Measurements from ENCODE around the gene PGAP3. TPM values are rescaled to one million over a fixed set of nuclear protein-coding genes. Genes with fewer than 3 reads are reported as not detected.

PGAP3 gene
- total and polyA plus RNA-seq, 2 of the 4 experiments (the other 2 are of a cell fraction), result 4.3 to 9.8 TPM

- Histone ChIP-seq H2BK20ac (ENCODE audit: low read depth, low read length) (no peak overlapping the region), H3K14ac (replicated peaks; ENCODE audit: low read depth, low read length) (no peak overlapping the region), H2BK5ac (ENCODE audit: low read depth, low read length, poor library complexity, severe bottlenecking) (no peak overlapping the region), H3K27me3 (ENCODE audit: control insufficient read depth, insufficient read depth, low read length) (no peaks in the 10 kb centered on the region), H4K5ac (ENCODE audit: low read depth, low read length) (no peak overlapping the region), H2AFZ (replicated peaks; ENCODE audit: low read length, poor library complexity) (no peak overlapping the region), H3K4me3 (ENCODE audit: insufficient read depth, low read depth, low read length) (no peak overlapping the region), H3K4ac (ENCODE audit: low read depth, low read length) (no peak overlapping the region), H3K23ac (ENCODE audit: low read depth, low read length) (no peak overlapping the region), H2AK5ac (ENCODE audit: low read depth, low read length) (no peak overlapping the region), H2AK9ac (replicated peaks; ENCODE audit: low read depth, low read length, poor library complexity) (peak overlapping the region; percentile 23), H3K27ac (ENCODE audit: insufficient read depth, low read length) (no peak overlapping the region), H3K18ac (ENCODE audit: low read depth, low read length) (no peak overlapping the region), H3K9me1 (ENCODE audit: insufficient read depth, low read length) (peaks cover 49% of the 10 kb centered on the region), H4K8ac (ENCODE audit: low read depth in 2 of 2, low read length in 2 of 2) (no peak overlapping the region), H3K4me2 (ENCODE audit: low read depth, low read length) (no peak overlapping the region), H3K4me1 (ENCODE audit: control insufficient read depth, insufficient read depth, low read length) (peaks cover 25% of the 10 kb centered on the region), H3K36me3 (ENCODE audit: control insufficient read depth, insufficient read depth, low read length) (no peaks in the 10 kb centered on the region), H3K9ac (ENCODE audit: low read depth, low read length) (no peak overlapping the region), H4K20me1 (ENCODE audit: insufficient read depth, low read length) (peaks cover 46% of the 10 kb centered on the region), H4K91ac (ENCODE audit: insufficient read depth, low read depth, low read length) (no peak overlapping the region), H3K79me1 (ENCODE audit: low read depth in 1 of 2, low read length in 2 of 2) (peaks cover 39 to 86% of the 10 kb centered on the region in 2 experiments), H3K9me3 (ENCODE audit: control insufficient read depth, insufficient read depth, low read length) (no peaks in the 10 kb centered on the region), H3K56ac (ENCODE audit: extremely low read depth, insufficient read depth, low read length) (no peak overlapping the region), H2BK120ac (ENCODE audit: low read depth, low read length) (no peak overlapping the region), H2BK15ac (ENCODE audit: low read depth, low read length) (no peak overlapping the region)
- TF ChIP-seq RFX5 (IDR thresholded peaks at IDR 0.05; ENCODE audit: low read depth, low read length) (no peak), NFE2L2 (IDR thresholded peaks at IDR 0.05; ENCODE audit: low read depth, low read length) (no peak), RAD21 (IDR thresholded peaks at IDR 0.05; ENCODE audit: low read length) (no peak), MXI1 (IDR thresholded peaks at IDR 0.05; ENCODE audit: borderline replicate concordance, low read depth, low read length) (no peak), USF2 (IDR thresholded peaks at IDR 0.05; ENCODE audit: low read depth, low read length) (no peak), SMC3 (IDR thresholded peaks at IDR 0.05; ENCODE audit: low read depth, low read length) (no peak), CTCF (conservative IDR thresholded peaks at IDR 0.05; ENCODE audit: low read depth, low read length) (no peak), CEBPB (IDR thresholded peaks at IDR 0.05; ENCODE audit: low read depth, low read length) (no peak), CHD1 (IDR thresholded peaks at IDR 0.05; ENCODE audit: low read depth, low read length) (no peak), MAZ (IDR thresholded peaks at IDR 0.05; ENCODE audit: borderline replicate concordance, low read depth, low read length) (no peak), FOS (IDR thresholded peaks at IDR 0.05; ENCODE audit: low read depth, low read length) (no peak), RCOR1 (IDR thresholded peaks at IDR 0.05; ENCODE audit: insufficient replicate concordance, low read length) (no peak), POLR2A (IDR thresholded peaks at IDR 0.05; ENCODE audit: low read depth, low read length) (no peak)
- TF ChIP-seq, protein P1, sequence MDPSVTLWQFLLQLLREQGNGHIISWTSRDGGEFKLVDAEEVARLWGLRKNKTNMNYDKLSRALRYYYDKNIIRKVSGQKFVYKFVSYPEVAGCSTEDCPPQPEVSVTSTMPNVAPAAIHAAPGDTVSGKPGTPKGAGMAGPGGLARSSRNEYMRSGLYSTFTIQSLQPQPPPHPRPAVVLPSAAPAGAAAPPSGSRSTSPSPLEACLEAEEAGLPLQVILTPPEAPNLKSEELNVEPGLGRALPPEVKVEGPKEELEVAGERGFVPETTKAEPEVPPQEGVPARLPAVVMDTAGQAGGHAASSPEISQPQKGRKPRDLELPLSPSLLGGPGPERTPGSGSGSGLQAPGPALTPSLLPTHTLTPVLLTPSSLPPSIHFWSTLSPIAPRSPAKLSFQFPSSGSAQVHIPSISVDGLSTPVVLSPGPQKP (IDR thresholded peaks at IDR 0.05; ENCODE audit: borderline replicate concordance, low read depth, low read length), result no peak
- dilution Hi-C loops (cut with HindIII; ENCODE audit: low sequenced_read_pairs, unreplicated experiment) (no loop called here), intact Hi-C loops (cut with micrococcal nuclease) (no loop called here), in situ Hi-C loops (cut with MboI; ENCODE audit: low sequenced_read_pairs) (no loop called here)
- DNase-seq (no peak), ATAC-seq (ENCODE audit: low read depth) (no peak)
- 91% methylated on average over 10 of the region's 11 CpGs; no CpG with 5 or more reads in 1 of the 2 experiments for WGBS, 2 experiments (ENCODE audit: extremely low coverage in 2 of 2, insufficient read length in 1 of 2)
- CTCF ChIA-PET, result interaction anchor here (2.9 kb wide), 1 partner anchor 18 kb away, joined by 11 read pairs; no protein-coding TSS in a partner anchor
- POLR2A ChIA-PET (ENCODE audit: unreplicated experiment), result no interaction called here
- BruUV-seq (replicated peaks), result no TSS peak
Measured at GRCh38 chr17:39639566-39640458, 48.0 kb downstream of the PGAP3 start.

Data from IMR-90 (cell line).